ENCODE data around the gene FAM53A. TPM values are rescaled to one million over a fixed set of nuclear protein-coding genes. Genes with fewer than 3 reads are reported as not detected.

Gene FAM53A
- total RNA-seq, 1 donor from 2014 or later, result 1.7 TPM

- H3K4me1 ChIP-seq, result peaks cover 4% of the 10 kb centered on the region
- ATAC-seq (peak; percentile 36 to 39), DNase-seq (peak; percentile 75)
- TF ChIP-seq, protein P1, sequence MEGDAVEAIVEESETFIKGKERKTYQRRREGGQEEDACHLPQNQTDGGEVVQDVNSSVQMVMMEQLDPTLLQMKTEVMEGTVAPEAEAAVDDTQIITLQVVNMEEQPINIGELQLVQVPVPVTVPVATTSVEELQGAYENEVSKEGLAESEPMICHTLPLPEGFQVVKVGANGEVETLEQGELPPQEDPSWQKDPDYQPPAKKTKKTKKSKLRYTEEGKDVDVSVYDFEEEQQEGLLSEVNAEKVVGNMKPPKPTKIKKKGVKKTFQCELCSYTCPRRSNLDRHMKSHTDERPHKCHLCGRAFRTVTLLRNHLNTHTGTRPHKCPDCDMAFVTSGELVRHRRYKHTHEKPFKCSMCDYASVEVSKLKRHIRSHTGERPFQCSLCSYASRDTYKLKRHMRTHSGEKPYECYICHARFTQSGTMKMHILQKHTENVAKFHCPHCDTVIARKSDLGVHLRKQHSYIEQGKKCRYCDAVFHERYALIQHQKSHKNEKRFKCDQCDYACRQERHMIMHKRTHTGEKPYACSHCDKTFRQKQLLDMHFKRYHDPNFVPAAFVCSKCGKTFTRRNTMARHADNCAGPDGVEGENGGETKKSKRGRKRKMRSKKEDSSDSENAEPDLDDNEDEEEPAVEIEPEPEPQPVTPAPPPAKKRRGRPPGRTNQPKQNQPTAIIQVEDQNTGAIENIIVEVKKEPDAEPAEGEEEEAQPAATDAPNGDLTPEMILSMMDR (IDR thresholded peaks at IDR 0.05), result no peak
- H3K4me3 ChIP-seq, result no peak overlapping the region
- H3K27me3 ChIP-seq (ENCODE audit: low read depth), result no peaks in the 10 kb centered on the region
- intact Hi-C loops (cut with DNase I), result no loop called here
- no peaks in the 10 kb centered on the region for H3K9me3 ChIP-seq
- H3K27ac ChIP-seq, result no peak overlapping the region
- H3K36me3 ChIP-seq, result no peaks in the 10 kb centered on the region
Observed at GRCh38 chr4:1612278-1613098, 71.6 kb downstream of the FAM53A start.

GRCh38 chr4:1611501-1611870 lies 72.6 kb downstream of the FAM53A start:
- intact Hi-C loops (cut with DNase I), result no loop called here
- Histone ChIP-seq H3K36me3 (no peaks in the 10 kb centered on the region), H3K27me3 (ENCODE audit: low read depth) (no peaks in the 10 kb centered on the region), H3K9me3 (no peaks in the 10 kb centered on the region), H3K4me1 (peaks cover 4% of the 10 kb centered on the region), H3K4me3 (no peak overlapping the region), H3K27ac (no peak overlapping the region)
- no peak for ATAC-seq
- TF ChIP-seq, protein P1 (IDR thresholded peaks at IDR 0.05), result no peak
- no peak for DNase-seq

- Histone ChIP-seq H3K9me3 (no peaks in the 10 kb centered on the region), H3K27me3 (ENCODE audit: low read depth) (no peaks in the 10 kb centered on the region), H3K4me1 (peaks cover 4% of the 10 kb centered on the region), H3K27ac (no peak overlapping the region), H3K4me3 (no peak overlapping the region), H3K36me3 (no peaks in the 10 kb centered on the region)
- intact Hi-C loops (cut with DNase I), result no loop called here
- peak in 1 of 2 donors; percentile 9 for ATAC-seq
- TF ChIP-seq, protein P1 (IDR thresholded peaks at IDR 0.05), result no peak
- DNase-seq, result no peak
Observed at GRCh38 chr4:1610791-1611500, 73.2 kb downstream of the FAM53A start.

DNA sequence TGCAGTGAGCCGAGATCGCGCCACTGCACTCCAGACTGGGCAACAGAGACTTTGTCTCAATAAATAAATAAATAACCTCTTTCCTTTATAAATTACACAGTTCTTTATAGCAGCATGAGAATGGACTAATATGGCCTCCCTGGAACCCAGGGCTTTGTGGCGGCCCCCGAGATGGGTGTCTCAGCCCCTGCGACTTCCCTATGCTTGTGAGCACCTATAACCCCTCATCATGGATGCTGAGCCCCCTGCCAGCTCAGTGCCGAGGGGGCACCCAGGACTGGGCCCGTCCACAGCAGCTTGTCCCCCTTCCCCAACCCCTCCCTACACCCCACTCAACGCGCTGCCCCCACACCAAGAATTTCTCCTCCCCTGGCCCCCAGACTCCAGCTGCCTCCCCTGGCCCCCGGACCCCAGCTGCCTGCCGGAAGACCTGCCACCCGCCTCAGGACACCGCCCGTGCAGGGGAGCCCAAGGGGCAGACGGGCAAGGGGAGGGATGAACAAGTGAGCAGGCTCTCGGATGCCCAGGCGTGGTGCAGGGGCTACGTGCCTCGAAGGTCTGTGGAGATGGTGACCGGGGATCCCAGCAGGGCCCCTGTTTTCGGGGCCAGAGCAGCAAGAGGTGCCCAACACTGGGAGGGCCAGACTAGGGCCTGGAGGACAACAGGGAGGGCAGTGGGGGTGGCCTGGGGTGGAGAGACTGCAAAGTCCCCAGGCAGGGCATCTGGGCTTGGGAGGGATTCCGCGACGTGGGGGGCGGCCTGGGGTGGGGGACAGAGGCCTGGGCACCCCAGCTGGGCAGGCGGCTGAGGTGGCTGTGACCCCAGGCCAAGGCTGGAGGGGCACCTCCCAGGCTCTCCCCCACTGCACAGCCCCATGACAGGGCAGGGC lies 74.0 kb downstream of the FAM53A start:
- peaks cover 4% of the 10 kb centered on the region for H3K4me1 ChIP-seq
- ATAC-seq (no peak), DNase-seq (peak; percentile 33)
- TF ChIP-seq, protein P1 (IDR thresholded peaks at IDR 0.05), result no peak
- no peaks in the 10 kb centered on the region for H3K9me3 ChIP-seq
- H3K27ac ChIP-seq, result no peak overlapping the region
- intact Hi-C loops (cut with DNase I), result no loop called here
- peaks cover 6% of the 10 kb centered on the region for H3K27me3 ChIP-seq (ENCODE audit: low read depth)
- no peak overlapping the region for H3K4me3 ChIP-seq
- H3K36me3 ChIP-seq, result no peaks in the 10 kb centered on the region

GRCh38 chr4:1608821-1609500 lies 75.2 kb downstream of the FAM53A start:
- ATAC-seq (no peak), DNase-seq (peak; percentile 38)
- no peaks in the 10 kb centered on the region for H3K9me3 ChIP-seq
- H3K36me3 ChIP-seq, result no peaks in the 10 kb centered on the region
- TF ChIP-seq, protein P1 (IDR thresholded peaks at IDR 0.05), result no peak
- intact Hi-C loops (cut with DNase I), result no loop called here
- H3K27me3 ChIP-seq (ENCODE audit: low read depth), result peaks cover 15% of the 10 kb centered on the region
- H3K4me3 ChIP-seq, result no peak overlapping the region
- H3K4me1 ChIP-seq, result peaks cover 4% of the 10 kb centered on the region
- no peak overlapping the region for H3K27ac ChIP-seq

Data from lower lobe of right lung (tissue), 2 donors.